Stimulated activated CD4-positive, alpha-beta T cell treated with anti-CD3 and anti-CD28 coated beads, Interleukin-4, amount 100 ng/mL, for 4 hours (primary cell): Measurements from ENCODE around the gene LRMDA.
"Not testable (repeated sequence)": the region's sequence is repeated elsewhere in the genome, so short reads cannot be mapped to it uniquely, and the experiment has no call there.

Experiments
- DNase-seq, 2 experiments: peaks; one replicate each; pipeline ENCODE4 v3.0.0-alpha.2; 2020

LRMDA gene

DNA sequence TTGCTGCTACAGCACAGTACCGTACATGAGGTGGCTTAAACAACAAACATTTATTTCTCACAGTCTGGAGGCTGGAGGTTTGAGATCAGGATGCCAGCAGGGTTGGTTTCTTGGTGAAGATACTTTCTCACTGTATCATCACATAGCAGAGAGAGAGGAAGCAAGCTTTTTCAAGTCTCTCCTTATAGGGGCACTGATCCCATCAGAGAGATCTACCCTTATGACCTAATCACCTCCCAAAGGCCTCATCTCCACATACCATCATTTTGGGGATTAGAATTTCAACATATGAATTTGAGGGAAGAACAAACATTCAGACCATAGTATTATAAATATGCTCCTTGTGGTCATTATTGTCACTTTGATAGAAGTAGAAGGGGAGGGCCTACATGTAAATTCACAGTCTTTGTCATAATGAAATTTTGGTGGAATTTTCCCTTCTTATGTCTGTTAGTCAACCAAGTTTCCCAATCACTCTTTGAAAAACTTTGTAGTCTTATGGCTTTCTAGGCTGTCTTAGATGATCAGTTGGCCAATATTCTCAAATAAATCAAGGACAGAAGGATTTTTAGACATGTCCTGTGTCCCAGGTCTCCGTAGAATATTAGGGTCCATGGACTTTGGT lies 606.2 kb downstream of the LRMDA start:
- no peak for DNase-seq

DNA sequence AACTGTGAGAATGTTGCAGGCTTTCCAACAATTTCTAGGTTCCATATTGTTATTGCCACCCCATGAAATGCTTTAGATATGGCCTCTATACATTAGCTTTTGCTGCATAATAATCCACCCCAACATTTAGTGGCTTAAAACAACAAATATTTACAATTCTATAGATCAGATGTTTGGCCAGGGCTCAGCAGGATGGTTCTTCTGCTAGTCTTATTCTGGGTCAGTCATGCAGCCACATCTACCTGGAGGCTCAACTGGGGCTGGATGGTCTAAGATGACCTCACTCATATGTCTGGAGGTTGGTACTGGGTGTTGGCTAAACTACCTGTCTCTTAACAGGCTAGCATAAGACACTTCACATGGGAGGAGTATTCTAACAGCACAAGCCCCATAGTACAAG lies 607.3 kb downstream of the LRMDA start:
- no peak for DNase-seq

DNA sequence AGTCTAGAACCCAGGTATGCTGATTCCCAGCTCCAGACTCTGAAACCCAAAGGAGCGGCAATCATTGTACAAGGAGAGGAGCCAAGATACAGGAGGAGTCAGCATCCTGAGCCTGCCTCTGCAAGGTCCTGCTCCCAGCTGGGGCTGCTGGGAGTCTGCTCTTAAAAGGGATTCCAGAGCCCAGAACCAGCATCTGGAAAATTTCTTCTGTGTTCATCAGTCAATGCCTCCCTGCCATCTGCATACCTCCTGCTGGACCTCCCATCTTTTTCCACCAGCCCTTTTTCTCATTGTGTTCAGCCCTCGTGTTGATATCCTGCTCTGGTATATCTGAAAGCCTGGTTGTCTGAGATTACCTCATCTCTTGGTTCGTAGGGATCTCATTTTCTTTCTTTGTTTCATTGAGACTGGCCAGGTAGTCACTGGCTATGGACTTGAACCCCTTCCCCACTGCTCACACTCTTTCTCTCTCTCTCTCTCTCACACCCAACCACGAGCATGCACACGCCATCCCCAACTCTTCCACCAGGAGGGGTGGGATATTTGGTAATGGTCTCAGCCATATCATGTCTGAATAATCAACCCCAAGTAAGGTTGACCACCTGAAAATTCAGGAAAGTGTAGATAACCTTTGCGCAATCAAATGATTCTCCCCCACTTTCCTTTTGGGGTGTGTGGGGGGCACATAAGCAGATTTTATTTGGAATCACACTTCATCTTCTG lies 608.8 kb downstream of the LRMDA start:
- DNase-seq, result no peak

DNA sequence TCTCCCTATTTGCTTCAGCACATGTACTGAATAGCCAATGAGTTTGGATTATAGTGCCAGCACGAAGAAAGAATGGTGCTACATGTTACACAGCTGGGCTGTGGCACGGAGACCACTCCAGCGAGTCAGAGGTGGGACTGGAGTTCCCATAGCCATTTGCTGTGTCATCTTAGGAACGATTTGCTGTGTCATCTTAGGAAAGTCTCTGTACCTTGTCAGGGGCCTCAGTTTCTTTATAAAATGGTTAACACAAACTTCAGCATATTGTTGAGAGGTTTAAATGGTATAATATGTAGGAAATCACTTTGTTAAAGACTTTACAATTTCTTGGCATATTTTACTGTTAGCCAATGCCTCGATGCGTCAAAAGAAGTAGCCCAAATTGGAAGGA lies 609.4 kb downstream of the LRMDA start:
- no peak for DNase-seq

DNA sequence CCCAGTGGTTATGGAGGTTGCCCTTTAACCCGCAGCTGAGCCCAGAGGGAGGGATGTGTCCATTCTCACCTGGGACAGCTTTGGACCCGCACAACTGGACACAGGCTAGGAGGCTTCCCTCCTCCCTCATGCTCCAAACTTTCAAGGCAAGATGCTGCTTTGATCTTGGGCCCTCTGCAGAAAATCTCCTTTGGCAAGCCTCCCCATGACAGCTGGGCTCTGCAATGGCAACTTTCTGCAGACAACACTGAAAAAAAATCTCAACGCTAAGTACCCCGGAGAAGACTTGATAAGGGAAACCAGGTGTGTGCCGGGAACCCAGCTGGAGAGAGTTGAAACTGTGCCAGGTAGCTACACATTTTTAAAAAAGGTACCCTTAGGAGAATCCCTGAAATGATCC lies 610.1 kb downstream of the LRMDA start:
- DNase-seq, result no peak

DNA sequence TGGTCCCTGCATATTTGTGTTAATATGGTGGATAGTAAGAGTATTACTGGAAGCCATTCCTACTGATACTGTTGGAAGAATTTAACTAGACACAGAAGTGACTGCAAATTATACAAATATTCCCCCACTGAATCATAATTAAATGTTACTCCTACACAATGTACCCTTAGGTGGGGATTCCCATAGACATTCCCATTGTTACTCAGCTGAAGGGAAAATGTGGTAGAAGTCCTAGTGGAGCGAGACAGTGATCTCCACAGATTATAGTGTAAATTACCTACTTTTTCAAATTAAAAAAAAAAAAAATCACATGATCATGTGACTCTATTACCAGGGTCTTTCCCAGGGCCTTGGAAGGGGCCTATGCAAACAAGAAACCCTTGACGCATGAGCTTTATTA lies 611.8 kb downstream of the LRMDA start:
- DNase-seq, result no peak

DNA sequence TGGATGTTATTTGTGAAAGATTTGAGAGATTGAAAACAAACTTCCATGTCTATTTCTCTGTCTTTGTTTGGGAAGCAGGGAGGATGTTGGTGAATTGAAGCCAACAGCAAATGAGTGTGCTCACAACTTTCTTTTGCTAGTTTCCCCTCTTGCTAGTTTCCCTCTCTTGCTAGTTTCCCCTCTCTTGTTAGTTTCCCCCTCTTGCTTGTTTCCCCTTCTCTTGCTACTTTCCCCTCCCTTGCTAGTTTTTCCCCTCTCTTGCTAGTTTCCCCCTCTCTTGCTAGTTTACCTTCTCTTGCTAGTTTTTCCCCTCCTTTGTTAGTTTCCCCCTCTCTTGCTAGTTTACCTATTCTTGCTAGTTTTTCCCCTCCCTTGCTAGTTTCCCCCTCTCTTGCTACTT lies 613.3 kb downstream of the LRMDA start:
- DNase-seq, result no peak

DNA sequence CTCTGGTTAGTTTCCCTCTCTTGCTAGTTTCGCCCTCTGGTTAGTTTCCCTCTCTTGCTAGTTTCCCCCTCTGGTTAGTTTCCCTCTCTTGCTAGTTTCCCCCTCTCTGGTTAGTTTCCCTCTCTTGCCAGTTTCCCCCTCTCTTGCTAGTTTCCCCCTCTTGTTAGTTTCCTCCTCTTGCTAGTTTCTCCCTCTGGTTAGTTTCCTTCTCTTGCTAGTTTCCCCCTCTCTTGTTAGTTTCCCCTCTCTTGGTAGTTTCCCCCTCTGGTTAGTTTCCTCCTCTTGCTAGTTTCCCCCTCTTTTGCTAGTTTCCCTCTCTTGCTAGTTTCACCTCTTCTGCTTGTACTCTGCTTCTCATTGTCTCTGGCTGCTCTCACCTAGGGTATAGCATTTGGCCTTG lies 613.8 kb downstream of the LRMDA start:
- no peak for DNase-seq

DNA sequence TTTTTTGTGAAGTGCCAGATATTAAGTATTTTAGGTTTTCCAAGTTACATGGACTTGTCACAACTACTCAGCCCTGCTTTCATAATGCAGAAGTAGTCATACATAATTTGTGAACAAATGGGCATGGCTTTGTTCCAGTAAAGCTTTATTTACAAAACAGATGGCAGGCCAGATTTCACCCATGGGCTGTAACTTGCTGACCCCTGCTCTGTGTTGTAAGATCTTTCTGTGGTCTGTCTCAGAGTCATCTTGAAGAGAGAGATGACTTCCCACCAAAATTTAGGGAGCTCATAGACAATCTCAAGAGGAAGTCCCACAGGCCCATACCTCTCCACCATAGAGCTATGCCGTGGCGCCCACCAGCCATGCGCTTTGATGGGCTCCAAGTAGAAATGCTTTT lies 616.1 kb downstream of the LRMDA start:
- DNase-seq, result no peak

DNA sequence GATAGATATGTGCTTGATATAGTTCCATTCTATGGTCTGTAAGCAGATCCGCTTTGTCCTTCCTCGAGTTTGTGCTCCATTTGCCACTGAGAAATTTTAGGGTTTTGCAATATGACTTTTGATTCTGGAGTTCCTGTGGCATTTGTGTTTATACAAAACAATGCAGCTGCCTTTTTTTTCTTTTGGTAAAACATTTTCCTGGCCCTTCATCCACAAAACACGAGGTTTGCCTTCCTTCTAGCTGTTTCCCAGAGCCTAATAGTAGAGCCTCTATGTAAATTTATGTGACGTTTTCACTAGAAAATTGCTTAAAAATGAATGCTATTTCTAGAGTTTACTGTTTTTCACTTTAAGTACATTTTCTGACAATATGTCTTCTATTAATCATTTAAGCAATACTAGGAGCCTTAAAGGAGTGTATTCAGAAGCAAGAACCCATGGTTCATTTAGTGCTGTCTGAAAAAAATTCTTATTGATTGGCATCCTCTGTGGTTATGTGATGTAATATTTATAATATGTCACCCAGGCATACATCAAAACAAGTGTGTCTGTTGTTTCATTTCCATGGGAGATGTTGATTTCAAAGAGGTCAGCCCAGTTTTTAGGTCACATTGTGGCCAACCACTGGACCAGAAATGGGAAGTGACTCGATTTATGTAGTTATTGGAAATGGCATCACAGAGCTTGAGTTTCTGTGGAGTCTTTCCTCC lies 618.3 kb downstream of the LRMDA start:
- no peak for DNase-seq

DNA sequence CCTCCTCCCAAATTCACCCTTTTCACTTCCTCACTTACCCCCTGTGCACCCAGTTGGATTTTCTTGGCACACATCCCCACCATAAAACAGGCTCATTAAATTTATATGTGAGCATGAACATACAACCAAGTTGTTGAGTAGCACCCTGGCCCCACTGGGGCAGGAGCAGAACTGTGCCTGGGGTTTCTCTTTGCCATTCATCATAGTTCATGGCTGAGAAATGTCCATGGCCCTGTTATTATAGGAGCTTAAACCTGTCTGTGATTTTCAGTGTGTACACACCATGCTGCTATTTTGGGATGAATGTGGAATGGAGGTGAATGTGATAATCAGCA lies 618.8 kb downstream of the LRMDA start:
- DNase-seq, result no peak

DNA sequence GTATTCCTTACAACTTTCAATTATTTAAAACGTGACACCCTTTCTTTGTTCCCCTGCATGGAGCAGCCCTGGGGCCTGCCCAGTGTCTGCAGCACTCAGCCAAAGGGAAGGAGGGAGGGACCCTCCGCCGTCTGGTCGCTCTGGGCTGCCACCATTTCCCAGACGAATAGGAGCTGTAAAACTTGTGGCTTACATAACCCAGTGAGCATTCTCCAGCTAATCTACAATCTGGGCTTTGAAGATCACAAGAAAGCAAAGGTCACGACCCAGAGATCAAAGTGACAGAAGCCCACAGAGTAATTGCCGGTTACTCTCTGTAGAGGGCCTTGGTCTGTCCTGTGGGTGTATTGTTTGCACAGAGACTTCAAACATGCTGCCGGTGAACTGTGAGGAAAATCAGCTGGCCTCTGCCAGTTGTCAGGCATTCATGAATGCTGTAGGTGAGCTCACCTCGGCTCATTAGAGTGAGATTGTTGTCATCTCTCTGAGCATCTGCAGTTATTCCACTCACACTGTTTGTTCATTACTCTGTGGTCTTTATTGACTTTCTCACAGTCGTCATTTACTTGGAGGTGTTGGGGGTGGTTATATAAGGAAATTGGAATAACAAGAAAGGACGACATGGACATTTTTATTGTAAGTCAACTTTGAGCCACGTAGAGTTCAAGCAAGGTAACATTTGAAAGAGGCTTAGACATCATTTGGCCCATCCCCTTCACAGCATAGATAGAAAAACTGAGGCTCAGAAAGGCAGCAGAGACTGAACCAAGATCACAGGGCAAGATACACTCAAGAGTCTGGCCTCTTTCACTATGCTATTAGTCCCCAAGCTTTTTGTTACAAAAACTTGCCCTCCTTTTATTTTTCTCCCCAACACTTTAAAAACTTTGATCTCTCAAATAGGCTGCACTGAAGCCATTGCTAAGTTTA lies 619.8 kb downstream of the LRMDA start:
- DNase-seq, result no peak

DNA sequence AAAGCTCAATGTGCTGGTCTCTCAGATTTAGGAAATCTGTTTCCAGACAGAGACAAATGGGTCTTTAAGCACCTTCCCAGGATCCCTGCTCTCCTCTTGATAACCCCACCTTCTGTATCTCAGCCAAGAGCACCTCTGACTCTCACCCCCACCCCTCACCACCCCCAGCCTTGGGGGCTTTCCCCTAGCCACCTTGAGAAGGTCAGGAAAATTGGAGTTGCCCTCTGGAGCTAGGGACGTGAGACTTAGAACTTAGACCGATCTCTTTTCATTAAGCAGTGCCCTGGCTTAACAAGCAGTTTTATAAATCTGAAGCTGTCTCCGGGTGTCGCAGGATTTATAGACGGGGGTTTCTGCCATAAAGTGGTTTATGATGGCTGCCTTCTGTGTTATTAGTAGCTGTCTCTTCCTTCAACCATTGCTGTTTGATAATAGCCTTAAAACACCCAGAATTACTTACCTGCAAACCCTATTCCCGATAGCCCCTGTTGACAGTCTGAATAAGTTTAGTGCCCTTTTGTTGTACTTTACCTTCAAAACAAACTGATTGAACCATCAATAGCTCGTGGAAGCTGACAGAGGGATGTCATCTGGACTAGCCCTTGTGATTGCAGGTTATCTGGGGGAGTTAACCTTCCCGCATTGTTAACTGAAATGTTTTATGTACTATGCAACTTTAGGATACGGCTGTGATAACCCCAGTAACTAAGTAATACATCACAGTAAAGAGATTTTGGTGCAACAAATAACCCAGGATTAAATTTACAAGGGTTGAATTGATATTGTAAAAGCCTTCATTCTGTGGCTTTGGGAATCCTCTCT lies 621.5 kb downstream of the LRMDA start:
- no peak for DNase-seq

DNA sequence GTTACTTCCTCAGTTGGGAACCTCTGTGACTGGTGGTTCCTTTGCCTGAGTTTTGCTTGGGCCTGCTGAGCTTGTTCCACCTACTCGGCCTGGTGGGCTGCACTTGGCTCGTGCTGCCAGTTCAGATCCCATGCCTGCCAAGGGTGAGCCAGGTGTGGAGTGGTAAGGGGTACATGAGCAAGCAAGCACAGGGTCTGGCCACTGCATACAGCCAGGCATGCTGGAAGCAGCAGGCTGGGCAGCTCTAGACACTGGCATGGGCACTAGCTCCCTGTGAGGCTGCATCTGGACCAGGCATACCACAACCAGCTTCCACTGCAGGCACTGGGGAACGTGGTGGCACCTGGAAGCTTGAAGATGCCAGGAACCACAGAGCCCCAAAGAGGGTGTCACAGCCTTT lies 624.0 kb downstream of the LRMDA start:
- DNase-seq, result no peak

DNA sequence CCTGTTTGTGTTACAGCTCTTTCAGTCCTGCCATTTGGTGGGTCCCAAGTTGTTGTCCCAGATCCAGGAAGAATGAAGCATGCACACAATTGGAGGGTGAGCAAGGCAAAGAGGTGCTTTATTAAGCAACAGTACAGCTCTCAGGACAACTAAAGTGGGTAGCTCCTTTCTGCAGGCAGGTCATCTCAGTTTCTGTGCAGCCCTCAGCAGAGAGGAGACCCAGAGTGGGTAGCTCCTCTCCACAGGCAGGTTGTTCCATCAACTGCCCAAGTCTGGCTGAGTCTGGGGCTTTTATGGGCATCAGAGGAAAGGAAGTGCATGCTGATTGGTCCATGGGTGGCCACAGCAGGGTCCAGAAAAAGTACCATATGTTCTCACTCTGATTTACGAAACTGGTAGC lies 624.5 kb downstream of the LRMDA start:
- no peak for DNase-seq

DNA sequence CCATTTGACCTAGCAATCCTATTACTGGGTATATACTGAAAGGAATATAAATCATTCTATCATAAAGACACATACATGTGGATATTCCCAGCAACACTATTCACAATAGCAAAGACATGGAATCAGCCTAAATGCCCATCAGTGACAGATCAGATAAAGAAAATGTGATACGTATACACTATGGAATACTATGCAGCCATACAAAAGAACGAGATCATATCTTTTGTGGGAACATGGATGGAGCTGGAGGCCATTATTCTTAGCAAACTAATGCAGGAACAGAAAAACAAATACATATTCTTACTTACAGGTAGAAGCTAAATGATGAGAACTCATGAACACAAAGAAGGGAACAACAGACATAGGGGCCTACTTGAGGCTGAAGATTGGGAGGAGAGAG lies 629.6 kb downstream of the LRMDA start:
- DNase-seq, result not testable (repeated sequence)

DNA sequence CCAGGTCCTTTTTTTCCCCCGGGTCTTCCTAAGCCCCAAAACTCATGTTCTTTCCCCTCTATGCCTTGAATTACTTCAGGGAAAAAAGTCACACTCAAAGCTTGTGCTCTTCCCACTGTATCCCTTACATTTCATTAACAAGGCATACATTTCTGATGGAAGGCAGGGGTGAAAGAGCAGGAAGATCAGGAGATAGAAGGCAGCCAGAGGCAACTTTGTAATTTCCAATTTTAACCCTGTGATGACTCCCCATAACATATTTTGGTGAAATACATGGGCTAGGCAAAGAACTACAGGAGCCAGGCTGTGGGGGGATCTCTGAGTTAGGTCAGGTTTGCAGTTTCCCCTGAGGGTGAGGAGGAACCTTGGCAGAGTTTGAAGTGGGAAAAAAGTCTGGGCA lies 635.0 kb downstream of the LRMDA start:
- no peak for DNase-seq

DNA sequence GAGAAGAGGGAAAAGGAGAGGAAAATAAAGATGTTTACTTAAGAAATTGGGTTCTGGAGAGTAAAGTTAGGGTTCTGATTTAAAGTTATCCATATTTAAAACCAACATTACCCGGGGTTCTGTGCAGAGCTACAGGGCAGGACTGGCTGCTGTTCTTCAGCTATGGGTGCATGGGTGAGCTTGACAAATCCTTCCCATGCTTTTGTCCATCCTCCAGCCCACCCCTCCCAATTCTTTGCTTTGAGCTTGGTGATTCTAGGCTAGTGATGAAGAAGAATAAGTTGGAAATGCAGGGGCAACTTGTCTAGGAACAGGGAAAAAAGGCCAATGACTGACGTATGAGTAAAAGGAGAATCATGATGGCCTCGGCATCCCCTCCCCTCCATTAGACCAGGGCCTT lies 636.0 kb downstream of the LRMDA start:
- DNase-seq, result no peak

DNA sequence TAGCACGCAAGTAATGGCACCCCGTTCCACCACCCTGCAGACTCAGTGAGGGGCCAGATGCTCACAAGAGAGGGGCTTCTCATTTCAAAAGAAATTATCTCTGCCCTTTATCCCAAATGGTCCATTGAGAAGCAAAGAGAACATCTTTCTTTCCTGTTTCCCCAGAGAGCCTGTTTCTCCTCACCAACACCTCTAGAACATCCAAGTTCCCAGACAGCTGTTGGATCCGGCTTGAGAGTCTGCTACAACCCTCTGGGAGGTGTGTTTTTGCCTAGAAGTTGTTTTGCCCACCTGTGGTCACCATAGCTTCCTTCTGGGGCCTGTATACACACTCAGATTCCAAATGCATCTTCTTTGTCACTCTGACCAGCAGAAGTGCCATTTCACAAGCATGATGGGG lies 637.4 kb downstream of the LRMDA start:
- no peak for DNase-seq

DNA sequence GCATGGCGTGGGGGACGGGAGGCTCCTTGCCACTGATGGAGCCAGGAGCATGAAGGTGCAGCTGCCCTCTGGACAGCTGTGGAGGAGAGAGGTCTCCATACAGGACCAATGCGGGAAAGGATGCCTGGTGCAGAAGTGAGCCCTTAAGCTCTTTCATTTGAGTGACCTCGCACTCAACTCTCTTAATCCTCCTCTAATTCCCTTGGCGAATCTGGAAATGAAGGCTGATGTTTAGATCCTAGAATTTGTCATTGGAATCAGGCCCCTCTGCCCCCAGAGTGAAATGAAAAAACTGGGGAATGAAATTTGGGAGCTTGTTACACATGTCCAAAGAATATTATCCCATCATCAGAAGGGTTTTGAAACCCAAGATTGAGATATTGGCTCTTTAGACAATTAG lies 639.5 kb downstream of the LRMDA start:
- no peak for DNase-seq

DNA sequence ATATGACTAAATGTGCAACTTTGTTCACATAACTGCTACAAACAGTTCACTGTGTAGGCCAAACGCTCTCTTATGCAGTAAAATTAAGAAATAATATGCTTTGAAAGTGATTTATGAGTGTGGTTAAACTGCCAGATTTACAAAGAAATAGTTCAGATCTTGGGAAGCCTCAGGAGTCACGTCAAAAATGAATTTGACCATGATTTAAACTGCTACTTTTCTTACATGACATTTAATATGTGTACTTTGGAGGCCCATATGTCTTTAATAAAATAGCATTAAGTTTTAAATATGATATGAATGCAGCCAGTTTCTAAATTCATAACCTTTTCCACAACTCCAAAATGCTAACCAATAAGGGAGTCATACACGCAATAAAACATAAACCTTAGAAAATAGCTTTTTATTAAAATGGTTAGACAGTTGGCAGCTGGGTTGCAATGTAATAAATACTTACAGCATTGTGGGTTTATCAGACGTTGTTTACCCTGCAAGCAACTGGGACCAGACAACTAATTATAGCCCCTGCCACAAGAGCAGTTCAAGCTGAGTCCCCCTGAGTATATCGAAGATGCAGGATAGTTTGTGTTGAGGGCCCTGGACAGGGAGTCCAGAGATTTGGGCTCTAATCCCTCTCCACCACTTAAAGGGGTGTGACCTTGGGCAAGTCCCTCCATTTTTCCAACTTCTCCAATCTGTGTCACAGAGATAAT lies 640.4 kb downstream of the LRMDA start:
- DNase-seq, result no peak

DNA sequence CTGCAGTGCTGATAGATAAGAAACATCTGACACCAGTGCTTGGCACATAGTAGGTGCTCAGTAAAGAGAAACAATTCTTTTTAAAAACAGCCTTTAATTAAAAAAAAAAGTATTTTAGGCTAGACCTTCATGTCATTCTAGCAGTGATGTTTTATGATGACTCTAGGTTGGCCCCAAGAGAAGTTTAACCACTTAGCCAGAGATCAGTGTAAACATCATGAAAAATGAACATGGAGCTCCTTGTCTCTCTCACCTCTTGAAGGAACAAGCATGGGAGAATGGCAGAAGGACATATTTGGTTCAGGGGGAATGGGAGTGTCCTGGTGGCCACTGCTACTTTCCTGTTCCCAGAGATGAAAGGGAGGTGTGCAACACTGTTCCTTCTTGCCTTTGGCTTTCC lies 641.0 kb downstream of the LRMDA start:
- no peak for DNase-seq
